ENCODE data around the gene WIPF2. TPM values are rescaled to one million over a fixed set of nuclear protein-coding genes. Genes with fewer than 3 reads are reported as not detected.

Gene WIPF2
- total RNA-seq, 1 donor from 2014 or later: 12.5 TPM

DNA sequence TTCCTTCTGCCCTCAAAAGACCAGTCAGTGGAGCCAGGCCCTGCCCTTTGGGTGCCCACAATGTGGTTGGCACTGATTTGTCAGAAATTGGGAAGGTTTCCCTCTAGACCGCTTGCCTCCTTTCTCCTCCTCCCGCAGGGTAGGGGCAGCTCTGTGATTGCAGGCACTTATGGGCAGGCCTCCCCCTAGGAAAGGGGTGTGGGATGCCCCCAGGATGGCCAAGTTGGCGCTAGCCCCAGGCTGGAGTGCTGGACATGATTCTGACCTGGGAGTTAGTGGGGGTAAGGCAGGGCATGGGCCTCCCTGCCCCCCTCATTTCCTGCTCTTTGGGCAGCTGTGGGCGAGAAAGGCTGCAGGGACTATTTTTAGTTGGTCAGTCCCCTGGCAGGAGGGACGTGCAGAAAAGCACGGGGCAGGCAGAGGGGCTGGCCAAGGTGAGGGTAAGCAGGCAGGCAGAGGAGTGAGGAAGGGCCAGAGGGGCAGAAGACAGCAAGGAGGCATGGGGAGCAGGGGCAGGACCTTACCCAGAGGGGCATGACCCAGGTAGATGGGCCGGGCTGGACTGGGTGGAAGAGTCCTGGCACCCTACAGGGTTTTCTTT is 93.1 kb downstream of the WIPF2 start:
- no peak overlapping the region for H3K4me3 ChIP-seq (ENCODE audit: low read depth, low read length)
- TF ChIP-seq, protein P1, sequence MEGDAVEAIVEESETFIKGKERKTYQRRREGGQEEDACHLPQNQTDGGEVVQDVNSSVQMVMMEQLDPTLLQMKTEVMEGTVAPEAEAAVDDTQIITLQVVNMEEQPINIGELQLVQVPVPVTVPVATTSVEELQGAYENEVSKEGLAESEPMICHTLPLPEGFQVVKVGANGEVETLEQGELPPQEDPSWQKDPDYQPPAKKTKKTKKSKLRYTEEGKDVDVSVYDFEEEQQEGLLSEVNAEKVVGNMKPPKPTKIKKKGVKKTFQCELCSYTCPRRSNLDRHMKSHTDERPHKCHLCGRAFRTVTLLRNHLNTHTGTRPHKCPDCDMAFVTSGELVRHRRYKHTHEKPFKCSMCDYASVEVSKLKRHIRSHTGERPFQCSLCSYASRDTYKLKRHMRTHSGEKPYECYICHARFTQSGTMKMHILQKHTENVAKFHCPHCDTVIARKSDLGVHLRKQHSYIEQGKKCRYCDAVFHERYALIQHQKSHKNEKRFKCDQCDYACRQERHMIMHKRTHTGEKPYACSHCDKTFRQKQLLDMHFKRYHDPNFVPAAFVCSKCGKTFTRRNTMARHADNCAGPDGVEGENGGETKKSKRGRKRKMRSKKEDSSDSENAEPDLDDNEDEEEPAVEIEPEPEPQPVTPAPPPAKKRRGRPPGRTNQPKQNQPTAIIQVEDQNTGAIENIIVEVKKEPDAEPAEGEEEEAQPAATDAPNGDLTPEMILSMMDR (conservative IDR thresholded peaks at IDR 0.05; ENCODE audit: low read depth, low read length): no peak
- no peak for DNase-seq (ENCODE audit: low read depth)

DNA sequence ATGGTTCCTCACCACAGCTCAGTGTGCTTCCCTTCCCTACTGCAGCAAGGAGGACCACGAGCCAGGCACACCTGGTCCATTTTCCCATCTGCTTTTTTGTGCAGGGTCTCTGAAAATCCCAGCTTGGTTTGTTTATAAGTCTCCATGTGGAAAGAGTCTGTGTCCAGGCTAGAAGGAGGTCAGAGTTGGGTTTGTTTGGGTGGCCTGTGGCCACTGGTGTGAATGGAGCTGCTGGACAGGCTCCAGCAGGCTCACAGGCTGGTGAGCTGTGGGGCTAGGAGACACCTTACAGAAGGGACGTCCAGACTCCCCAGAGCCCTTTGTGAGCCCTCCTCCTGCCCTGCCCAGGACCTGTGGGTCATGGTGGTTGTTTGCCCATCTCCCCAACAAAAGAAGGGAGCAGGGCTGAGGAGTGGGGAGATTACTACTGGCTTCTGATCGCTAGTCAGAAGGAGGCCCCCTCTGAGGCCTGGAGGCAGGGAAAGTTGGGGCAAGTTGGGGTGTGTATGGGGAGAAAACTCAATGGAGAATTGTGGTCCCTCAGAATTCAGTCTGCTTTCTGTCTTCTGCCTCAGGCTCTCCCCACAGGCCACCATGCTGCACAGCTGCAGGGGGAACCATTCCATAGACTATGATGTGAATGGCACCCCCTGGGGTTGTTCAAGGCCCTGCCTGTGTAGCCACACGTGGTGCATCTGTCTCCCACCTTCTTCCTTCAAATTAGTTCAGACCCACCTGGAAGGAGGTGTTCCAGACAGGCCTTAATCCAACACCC is 94.0 kb downstream of the WIPF2 start:
- no peak for DNase-seq (ENCODE audit: low read depth)
- TF ChIP-seq, protein P1 (conservative IDR thresholded peaks at IDR 0.05; ENCODE audit: low read depth, low read length): no peak
- no peak overlapping the region for H3K4me3 ChIP-seq (ENCODE audit: low read depth, low read length)

DNA sequence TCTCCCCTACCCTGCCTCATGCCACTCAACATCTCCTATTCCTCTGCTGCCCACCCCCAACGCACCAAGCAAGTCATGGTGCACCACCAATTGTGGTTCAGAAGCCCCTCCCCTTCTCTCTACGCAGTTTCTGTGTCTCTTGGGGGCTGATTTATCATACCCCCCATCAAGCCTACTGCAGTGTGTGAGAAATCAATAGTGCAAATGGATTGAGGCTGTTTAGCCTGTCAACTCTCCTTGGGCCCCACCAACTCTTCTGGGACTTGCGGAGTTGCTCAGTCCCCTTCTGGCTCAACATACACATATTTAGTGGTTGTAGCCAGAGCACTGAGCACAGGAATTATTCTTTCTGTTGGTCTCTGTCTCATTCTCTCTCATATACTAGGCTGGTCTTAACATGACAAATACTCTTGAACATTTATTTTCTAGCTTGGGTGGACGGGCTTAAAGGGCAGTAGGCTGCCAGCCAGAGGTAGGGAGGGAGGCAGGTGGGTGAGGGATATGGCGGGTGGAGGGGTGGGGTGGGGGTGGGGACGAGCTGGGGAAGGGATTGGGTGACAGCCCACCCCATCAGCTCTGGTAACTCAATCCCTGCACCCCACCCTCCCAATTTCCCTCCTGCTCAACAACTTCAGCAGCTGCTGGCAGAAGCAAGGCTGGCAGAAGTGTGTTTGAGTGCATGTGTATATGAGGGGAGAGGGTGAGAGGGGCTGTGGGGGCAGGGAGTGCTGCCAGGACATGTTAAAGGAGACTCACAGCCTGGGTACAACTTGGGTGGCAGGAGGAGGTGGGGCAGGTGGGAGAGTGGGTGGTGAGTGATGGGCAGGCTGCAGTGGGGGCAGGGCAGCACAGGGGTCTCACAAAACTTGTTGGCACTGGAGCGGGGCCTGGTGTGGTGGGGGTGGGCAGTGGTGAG is 94.8 kb downstream of the WIPF2 start:
- no peak overlapping the region for H3K4me3 ChIP-seq (ENCODE audit: low read depth, low read length)
- DNase-seq (ENCODE audit: low read depth): no peak
- TF ChIP-seq, protein P1 (conservative IDR thresholded peaks at IDR 0.05; ENCODE audit: low read depth, low read length): no peak

DNA sequence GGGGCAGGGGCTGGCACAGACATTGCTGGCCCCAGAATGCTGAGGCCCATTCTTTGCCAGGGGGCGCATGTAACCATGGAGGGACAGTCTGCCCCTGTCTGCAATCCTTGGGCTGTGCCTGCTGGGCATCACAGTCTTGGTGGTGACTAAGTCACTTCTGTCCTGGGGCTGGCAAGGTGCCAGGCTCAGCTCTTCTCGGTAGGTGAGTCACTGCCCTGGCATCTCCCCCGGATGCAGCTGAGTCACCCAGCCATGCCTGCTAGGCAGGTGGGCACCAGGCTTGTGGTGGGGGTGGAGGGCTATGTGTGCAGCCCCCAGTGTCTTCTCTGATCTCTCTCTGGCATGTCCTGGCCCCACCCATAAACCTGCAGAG is 95.5 kb downstream of the WIPF2 start:
- TF ChIP-seq, protein P1 (conservative IDR thresholded peaks at IDR 0.05; ENCODE audit: low read depth, low read length): no peak
- H3K4me3 ChIP-seq (ENCODE audit: low read depth, low read length): no peak overlapping the region
- peak; percentile 82 for DNase-seq (ENCODE audit: low read depth)

DNA sequence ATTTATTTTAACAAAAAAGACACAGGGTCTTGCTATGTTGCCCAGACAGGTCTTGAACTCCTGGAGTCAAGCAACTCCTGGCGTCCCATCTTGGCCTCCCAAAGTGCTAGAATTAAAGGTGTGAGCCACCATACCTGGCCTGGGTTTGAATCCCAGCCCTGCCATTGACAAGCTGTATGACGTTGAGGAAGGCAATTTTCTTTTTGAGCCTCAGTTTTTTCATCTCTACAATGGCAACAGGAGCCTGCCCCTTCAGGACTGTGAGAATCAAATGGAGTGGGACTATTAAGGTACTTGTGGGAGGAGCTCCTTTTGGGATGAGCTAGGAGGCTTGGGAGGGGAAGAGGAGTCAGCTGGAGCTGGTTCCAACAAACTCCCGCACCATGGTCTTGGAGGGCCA is 96.1 kb downstream of the WIPF2 start:
- TF ChIP-seq, protein P1 (conservative IDR thresholded peaks at IDR 0.05; ENCODE audit: low read depth, low read length): no peak
- no peak overlapping the region for H3K4me3 ChIP-seq (ENCODE audit: low read depth, low read length)
- no peak for DNase-seq (ENCODE audit: low read depth)

DNA sequence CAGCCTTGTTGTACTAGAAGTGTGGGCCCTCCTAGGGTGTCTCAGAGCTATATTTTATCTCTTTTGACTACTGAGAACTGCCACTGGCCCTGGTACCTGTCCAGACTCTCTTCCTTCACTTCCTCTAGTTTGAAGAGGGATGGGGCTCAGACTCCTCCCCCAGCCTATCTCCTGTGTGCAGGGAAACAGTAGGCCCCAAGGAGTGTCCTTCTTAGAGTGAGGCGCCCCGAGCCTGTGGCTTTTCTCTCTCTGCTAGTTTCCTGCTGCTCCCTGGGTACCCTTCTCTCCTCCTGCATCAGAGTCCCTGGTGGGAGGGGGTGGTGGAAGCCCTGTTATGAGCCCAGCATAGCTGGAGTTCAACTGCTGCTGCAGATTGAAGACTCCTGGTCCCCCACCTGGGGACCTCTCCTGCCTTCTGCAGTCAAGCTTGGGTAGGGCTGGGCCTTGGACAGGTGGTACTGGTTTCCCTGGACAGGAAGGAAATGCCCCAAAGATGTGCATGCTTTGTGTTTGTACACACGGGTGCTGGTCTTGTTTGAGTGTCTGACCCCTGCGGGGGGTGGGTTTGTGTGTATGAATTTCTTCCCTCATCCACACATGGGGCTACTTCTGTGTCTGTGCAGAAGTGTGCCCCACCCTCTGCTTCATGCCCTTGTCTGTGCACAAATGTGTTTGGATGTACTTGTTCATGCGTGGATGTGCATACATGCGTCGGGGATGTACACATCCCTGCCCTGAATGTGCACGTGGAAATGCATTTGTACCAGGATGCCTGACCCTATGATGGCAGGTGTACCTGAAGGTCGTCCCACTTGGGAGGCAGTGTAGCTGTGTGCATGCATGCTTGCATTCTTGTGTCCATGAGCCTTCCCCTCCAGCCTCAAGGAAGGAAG is 96.8 kb downstream of the WIPF2 start:
- TF ChIP-seq, protein P1 (conservative IDR thresholded peaks at IDR 0.05; ENCODE audit: low read depth, low read length): no peak

More for the DNA sequence above, 96.8 kb downstream of the WIPF2 start:
- DNase-seq (ENCODE audit: low read depth): no peak
- H3K4me3 ChIP-seq (ENCODE audit: low read depth, low read length): no peak overlapping the region
